ENCODE measurements around the gene ATP8A2. TPM values are rescaled to one million over a fixed set of nuclear protein-coding genes. Genes with fewer than 3 reads are reported as not detected.

ATP8A2 gene
- total RNA-seq, 1 experiment from 2014 or later: not detected

DNA sequence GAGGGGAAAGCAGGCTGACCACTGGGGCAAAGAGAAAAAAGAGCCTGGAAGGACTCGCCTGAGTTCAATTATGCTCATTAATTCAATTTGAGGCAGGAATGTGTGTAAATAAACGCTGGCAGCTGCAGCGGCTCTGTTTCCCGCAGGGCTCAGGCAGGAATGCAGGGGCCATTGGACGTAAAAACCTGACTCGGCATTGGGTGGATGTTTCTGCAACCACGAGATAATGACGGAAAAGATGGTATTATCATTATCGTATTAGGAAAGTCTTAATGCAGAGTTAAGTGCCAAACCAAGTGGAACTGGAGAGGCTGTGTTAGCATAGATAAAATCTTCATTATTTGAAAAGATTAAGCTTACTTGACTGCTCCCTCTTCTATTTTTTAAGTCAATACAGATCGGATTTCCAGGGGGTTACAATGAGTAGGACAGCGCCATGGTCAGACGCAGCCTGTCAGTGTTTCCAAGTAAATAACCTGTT, 510.2 kb downstream of the ATP8A2 start:
- CTCF ChIA-PET: no interaction called here
- intact Hi-C loops (cut with micrococcal nuclease; ENCODE audit: unreplicated experiment) (no loop called here), in situ Hi-C loops (cut with HindIII; ENCODE audit: low pct_unique_long_range_greater_than_20kb, low sequenced_read_pairs) (no loop called here)
- TF ChIP-seq, protein P1, sequence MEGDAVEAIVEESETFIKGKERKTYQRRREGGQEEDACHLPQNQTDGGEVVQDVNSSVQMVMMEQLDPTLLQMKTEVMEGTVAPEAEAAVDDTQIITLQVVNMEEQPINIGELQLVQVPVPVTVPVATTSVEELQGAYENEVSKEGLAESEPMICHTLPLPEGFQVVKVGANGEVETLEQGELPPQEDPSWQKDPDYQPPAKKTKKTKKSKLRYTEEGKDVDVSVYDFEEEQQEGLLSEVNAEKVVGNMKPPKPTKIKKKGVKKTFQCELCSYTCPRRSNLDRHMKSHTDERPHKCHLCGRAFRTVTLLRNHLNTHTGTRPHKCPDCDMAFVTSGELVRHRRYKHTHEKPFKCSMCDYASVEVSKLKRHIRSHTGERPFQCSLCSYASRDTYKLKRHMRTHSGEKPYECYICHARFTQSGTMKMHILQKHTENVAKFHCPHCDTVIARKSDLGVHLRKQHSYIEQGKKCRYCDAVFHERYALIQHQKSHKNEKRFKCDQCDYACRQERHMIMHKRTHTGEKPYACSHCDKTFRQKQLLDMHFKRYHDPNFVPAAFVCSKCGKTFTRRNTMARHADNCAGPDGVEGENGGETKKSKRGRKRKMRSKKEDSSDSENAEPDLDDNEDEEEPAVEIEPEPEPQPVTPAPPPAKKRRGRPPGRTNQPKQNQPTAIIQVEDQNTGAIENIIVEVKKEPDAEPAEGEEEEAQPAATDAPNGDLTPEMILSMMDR (IDR thresholded peaks at IDR 0.05): no peak
- no peak for TF ChIP-seq SIN3A (IDR thresholded peaks at IDR 0.05; ENCODE audit: borderline replicate concordance, insufficient read depth, low read depth, low read length)
- TF ChIP-seq POLR2AphosphoS5 (IDR thresholded peaks at IDR 0.05; ENCODE audit: low read depth, low read length): no peak
- TF ChIP-seq, protein P2, sequence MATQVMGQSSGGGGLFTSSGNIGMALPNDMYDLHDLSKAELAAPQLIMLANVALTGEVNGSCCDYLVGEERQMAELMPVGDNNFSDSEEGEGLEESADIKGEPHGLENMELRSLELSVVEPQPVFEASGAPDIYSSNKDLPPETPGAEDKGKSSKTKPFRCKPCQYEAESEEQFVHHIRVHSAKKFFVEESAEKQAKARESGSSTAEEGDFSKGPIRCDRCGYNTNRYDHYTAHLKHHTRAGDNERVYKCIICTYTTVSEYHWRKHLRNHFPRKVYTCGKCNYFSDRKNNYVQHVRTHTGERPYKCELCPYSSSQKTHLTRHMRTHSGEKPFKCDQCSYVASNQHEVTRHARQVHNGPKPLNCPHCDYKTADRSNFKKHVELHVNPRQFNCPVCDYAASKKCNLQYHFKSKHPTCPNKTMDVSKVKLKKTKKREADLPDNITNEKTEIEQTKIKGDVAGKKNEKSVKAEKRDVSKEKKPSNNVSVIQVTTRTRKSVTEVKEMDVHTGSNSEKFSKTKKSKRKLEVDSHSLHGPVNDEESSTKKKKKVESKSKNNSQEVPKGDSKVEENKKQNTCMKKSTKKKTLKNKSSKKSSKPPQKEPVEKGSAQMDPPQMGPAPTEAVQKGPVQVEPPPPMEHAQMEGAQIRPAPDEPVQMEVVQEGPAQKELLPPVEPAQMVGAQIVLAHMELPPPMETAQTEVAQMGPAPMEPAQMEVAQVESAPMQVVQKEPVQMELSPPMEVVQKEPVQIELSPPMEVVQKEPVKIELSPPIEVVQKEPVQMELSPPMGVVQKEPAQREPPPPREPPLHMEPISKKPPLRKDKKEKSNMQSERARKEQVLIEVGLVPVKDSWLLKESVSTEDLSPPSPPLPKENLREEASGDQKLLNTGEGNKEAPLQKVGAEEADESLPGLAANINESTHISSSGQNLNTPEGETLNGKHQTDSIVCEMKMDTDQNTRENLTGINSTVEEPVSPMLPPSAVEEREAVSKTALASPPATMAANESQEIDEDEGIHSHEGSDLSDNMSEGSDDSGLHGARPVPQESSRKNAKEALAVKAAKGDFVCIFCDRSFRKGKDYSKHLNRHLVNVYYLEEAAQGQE (IDR thresholded peaks at IDR 0.05; ENCODE audit: insufficient read depth in 1 of 2, low read depth in 2 of 2, low read length in 1 of 2): no peak
- no peak for TF ChIP-seq TCF7L2 (IDR thresholded peaks at IDR 0.05; ENCODE audit: low read depth, low read length)
- Histone ChIP-seq H3K4me3 (ENCODE audit: low read depth in 2 of 2, low read length in 2 of 2) (no peak overlapping the region), H3K27me3 (ENCODE audit: control insufficient read depth, insufficient read depth, low read length) (no peaks in the 10 kb centered on the region), H3K27ac (ENCODE audit: low read length) (no peak overlapping the region), H3K9me3 (ENCODE audit: control insufficient read depth, insufficient read depth, low read depth, low read length) (no peaks in the 10 kb centered on the region), H3K36me3 (ENCODE audit: control insufficient read depth, insufficient read depth, low read length) (no peaks in the 10 kb centered on the region), H3K4me1 (ENCODE audit: control insufficient read depth, insufficient read depth, low read length) (no peaks in the 10 kb centered on the region)
- no peak for DNase-seq (ENCODE audit: low read depth, low spot score)
- BruUV-seq (replicated peaks): no TSS peak
- POLR2A ChIA-PET: no interaction called here
- ATAC-seq: no peak

DNA sequence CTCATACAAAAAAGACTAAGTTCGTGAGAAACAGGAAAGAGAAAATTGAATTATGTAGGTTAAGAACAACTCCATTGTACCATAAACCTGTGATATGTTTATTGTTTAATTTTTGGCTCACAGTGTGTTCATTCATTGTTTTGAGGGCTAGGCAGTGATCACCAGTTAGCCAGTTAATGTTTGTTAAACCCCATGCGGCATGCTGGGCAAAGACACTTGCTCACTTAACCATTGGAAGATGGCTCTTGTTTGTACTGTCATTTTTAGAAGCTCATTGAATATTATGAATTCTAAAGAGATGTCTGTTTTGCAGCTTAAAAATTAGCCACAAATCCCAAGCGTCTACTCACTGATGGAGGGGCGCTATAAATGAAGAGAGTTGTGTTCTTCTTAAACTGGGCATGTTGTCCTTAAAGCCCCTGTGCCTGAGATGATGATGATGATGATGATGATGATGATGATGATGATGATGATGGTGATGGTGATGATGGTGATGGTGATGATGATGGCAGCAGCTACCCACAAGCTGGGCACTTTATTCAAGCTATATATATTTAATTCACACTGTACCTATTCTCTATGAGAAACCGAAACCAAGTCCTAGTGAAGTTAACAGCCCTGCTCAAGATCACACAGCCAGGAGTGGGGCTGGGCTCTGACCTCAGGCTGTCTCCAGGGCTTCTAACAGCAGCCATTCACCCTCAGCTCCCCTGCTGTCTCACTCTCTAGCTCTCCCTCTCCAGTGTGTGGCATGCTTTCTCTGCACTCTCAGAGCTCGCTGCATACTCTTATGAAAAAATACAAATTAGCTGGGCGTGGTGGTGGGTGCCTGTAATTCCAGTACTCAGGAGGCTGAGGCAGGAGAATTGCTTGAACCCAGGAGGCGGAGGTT, 510.9 kb downstream of the ATP8A2 start:
- Histone ChIP-seq H3K27me3 (ENCODE audit: control insufficient read depth, insufficient read depth, low read length) (no peaks in the 10 kb centered on the region), H3K4me3 (ENCODE audit: low read depth in 2 of 2, low read length in 2 of 2) (no peak overlapping the region), H3K36me3 (ENCODE audit: control insufficient read depth, insufficient read depth, low read length) (no peaks in the 10 kb centered on the region), H3K9me3 (ENCODE audit: control insufficient read depth, insufficient read depth, low read depth, low read length) (no peaks in the 10 kb centered on the region), H3K4me1 (ENCODE audit: control insufficient read depth, insufficient read depth, low read length) (no peaks in the 10 kb centered on the region), H3K27ac (ENCODE audit: low read length) (no peak overlapping the region)
- TF ChIP-seq SIN3A (IDR thresholded peaks at IDR 0.05; ENCODE audit: borderline replicate concordance, insufficient read depth, low read depth, low read length) (no peak), TCF7L2 (IDR thresholded peaks at IDR 0.05; ENCODE audit: low read depth, low read length) (no peak)
- TF ChIP-seq, protein P2 (IDR thresholded peaks at IDR 0.05; ENCODE audit: insufficient read depth in 1 of 2, low read depth in 2 of 2, low read length in 1 of 2): no peak
- DNase-seq (ENCODE audit: low read depth, low spot score): no peak
- intact Hi-C loops (cut with micrococcal nuclease; ENCODE audit: unreplicated experiment) (no loop called here), in situ Hi-C loops (cut with HindIII; ENCODE audit: low pct_unique_long_range_greater_than_20kb, low sequenced_read_pairs) (no loop called here)
- no peak for ATAC-seq
- no TSS peak for BruUV-seq (replicated peaks)
- ChIA-PET CTCF (no interaction called here), POLR2A (no interaction called here)

All from Panc1 (cell line).